Measurements from ENCODE around the gene IAPP.

Gene IAPP

GRCh38 chr12:21330682-21331253 lies 41.9 kb upstream of the IAPP start:
- no peak overlapping the region for H2BK5ac ChIP-seq (ENCODE audit: low read length)
- no peaks in the 10 kb centered on the region for H3K36me3 ChIP-seq (replicated peaks in 1 of 2; ENCODE audit: control insufficient read depth in 2 of 2, insufficient read depth in 2 of 2, low read length in 2 of 2)
- no peaks in the 10 kb centered on the region for H3K79me1 ChIP-seq (ENCODE audit: low read depth, low read length)
- H3K14ac ChIP-seq (ENCODE audit: low read length), result no peak overlapping the region
- WGBS, 2 donors (ENCODE audit: extremely low coverage in 2 of 2, insufficient read length in 2 of 2, insufficient replicate concordance in 1 of 2), result no CpG with 5 or more reads among the region's 1 CpG
- H3K4me2 ChIP-seq (ENCODE audit: insufficient read depth, low read length, poor library complexity, severe bottlenecking), result no peak overlapping the region
- no peak overlapping the region for H3K4ac ChIP-seq (ENCODE audit: low read length)
- no peak overlapping the region for H2BK12ac ChIP-seq (ENCODE audit: low read length)
- peaks cover 4 to 10% of the 10 kb centered on the region in 2 donors for H3K9me3 ChIP-seq (replicated peaks in 1 of 2; ENCODE audit: control insufficient read depth in 2 of 2, insufficient read depth in 1 of 2, low read depth in 1 of 2, low read length in 2 of 2)
- no peak overlapping the region for H3K9ac ChIP-seq (ENCODE audit: low read depth, low read length, poor library complexity)
- H3K27ac ChIP-seq (replicated peaks; ENCODE audit: low read length), result no peak overlapping the region
- no peak overlapping the region for H3K4me3 ChIP-seq (ENCODE audit: low read length in 2 of 2)
- no peak overlapping the region for H4K8ac ChIP-seq (ENCODE audit: low read depth, low read length)
- peaks cover 0 to 2% (median 0%) of the 10 kb centered on the region in 3 experiments for H3K27me3 ChIP-seq (ENCODE audit: control insufficient read depth in 3 of 3, insufficient read depth in 3 of 3, low read depth in 1 of 3, low read length in 3 of 3)
- no peak overlapping the region for H2AK5ac ChIP-seq (ENCODE audit: low read depth, low read length)
- H3K18ac ChIP-seq (ENCODE audit: low read length), result no peak overlapping the region
- no peak overlapping the region for H3K23ac ChIP-seq (ENCODE audit: low read depth, low read length, poor library complexity)
- no peak overlapping the region for H2BK120ac ChIP-seq (ENCODE audit: low read depth, low read length)
- peak; percentile 40 for DNase-seq (ENCODE audit: low spot score)
- no peak overlapping the region for H2AFZ ChIP-seq (ENCODE audit: low read length)
- H4K91ac ChIP-seq (ENCODE audit: low read depth, low read length, poor library complexity), result no peak overlapping the region
- H3K4me1 ChIP-seq (ENCODE audit: control insufficient read depth in 2 of 2, insufficient read depth in 1 of 2, low read depth in 1 of 2, low read length in 2 of 2), result no peaks in the 10 kb centered on the region
- no peak overlapping the region for H2BK15ac ChIP-seq (ENCODE audit: low read length)

- Histone ChIP-seq H3K79me1 (ENCODE audit: low read depth, low read length) (no peaks in the 10 kb centered on the region), H4K91ac (ENCODE audit: low read depth, low read length, poor library complexity) (no peak within 1 kb of the TSS), H3K14ac (ENCODE audit: low read length) (no peak within 1 kb of the TSS), H2AK5ac (ENCODE audit: low read depth, low read length) (no peak within 1 kb of the TSS), H2BK5ac (ENCODE audit: low read length) (no peak within 1 kb of the TSS), H4K8ac (ENCODE audit: low read depth, low read length) (no peak within 1 kb of the TSS), H2BK120ac (ENCODE audit: low read depth, low read length) (no peak within 1 kb of the TSS), H2BK12ac (ENCODE audit: low read length) (no peak within 1 kb of the TSS), H3K9ac (ENCODE audit: low read depth, low read length, poor library complexity) (no peak within 1 kb of the TSS), H3K36me3 (replicated peaks in 1 of 2; ENCODE audit: control insufficient read depth in 2 of 2, insufficient read depth in 2 of 2, low read length in 2 of 2) (no peaks in the 10 kb centered on the region), H3K4me1 (ENCODE audit: control insufficient read depth in 2 of 2, insufficient read depth in 1 of 2, low read depth in 1 of 2, low read length in 2 of 2) (no peaks in the 10 kb centered on the region), H3K4me2 (ENCODE audit: insufficient read depth, low read length, poor library complexity, severe bottlenecking) (no peak within 1 kb of the TSS), H2AFZ (ENCODE audit: low read length) (no peak within 1 kb of the TSS), H3K27ac (replicated peaks; ENCODE audit: low read length) (no peak within 1 kb of the TSS), H3K18ac (ENCODE audit: low read length) (no peak within 1 kb of the TSS), H3K4ac (ENCODE audit: low read length) (no peak within 1 kb of the TSS), H3K23ac (ENCODE audit: low read depth, low read length, poor library complexity) (no peak within 1 kb of the TSS), H2BK15ac (ENCODE audit: low read length) (no peak within 1 kb of the TSS), H3K9me3 (replicated peaks in 1 of 2; ENCODE audit: control insufficient read depth in 2 of 2, insufficient read depth in 1 of 2, low read depth in 1 of 2, low read length in 2 of 2) (peaks cover 1 to 10% of the 10 kb centered on the region in 2 donors), H3K4me3 (ENCODE audit: low read length in 2 of 2) (no peak within 1 kb of the TSS), H3K27me3 (ENCODE audit: control insufficient read depth in 3 of 3, insufficient read depth in 3 of 3, low read depth in 1 of 3, low read length in 3 of 3) (peaks cover 0 to 2% (median 0%) of the 10 kb centered on the region in 3 experiments)
- DNase-seq (ENCODE audit: low spot score), result no peak
- no CpG with 5 or more reads among the region's 3 CpGs for WGBS, 2 donors (ENCODE audit: extremely low coverage in 2 of 2, insufficient read length in 2 of 2, insufficient replicate concordance in 1 of 2)
These were observed 37.9 kb upstream of the IAPP start, which contains the start of gene SLCO1A2 for GRCh38 chr12:21334771-21335325. SLCO1A2 (minus strand) TSS chr12:21334917; CDS start chr12:21334647, 270 bp downstream.

GRCh38 chr12:21336656-21337055 lies 36.0 kb upstream of the IAPP start:
- Histone ChIP-seq H3K36me3 (replicated peaks in 1 of 2; ENCODE audit: control insufficient read depth in 2 of 2, insufficient read depth in 2 of 2, low read length in 2 of 2) (no peaks in the 10 kb centered on the region), H4K91ac (ENCODE audit: low read depth, low read length, poor library complexity) (no peak overlapping the region), H2AFZ (ENCODE audit: low read length) (no peak overlapping the region), H3K18ac (ENCODE audit: low read length) (no peak overlapping the region), H2AK5ac (ENCODE audit: low read depth, low read length) (no peak overlapping the region), H4K8ac (ENCODE audit: low read depth, low read length) (no peak overlapping the region), H3K4ac (ENCODE audit: low read length) (no peak overlapping the region), H2BK12ac (ENCODE audit: low read length) (no peak overlapping the region), H3K79me1 (ENCODE audit: low read depth, low read length) (no peaks in the 10 kb centered on the region), H2BK15ac (ENCODE audit: low read length) (no peak overlapping the region), H3K4me2 (ENCODE audit: insufficient read depth, low read length, poor library complexity, severe bottlenecking) (no peak overlapping the region), H3K14ac (ENCODE audit: low read length) (no peak overlapping the region), H3K4me1 (ENCODE audit: control insufficient read depth in 2 of 2, insufficient read depth in 1 of 2, low read depth in 1 of 2, low read length in 2 of 2) (no peaks in the 10 kb centered on the region), H3K9me3 (replicated peaks in 1 of 2; ENCODE audit: control insufficient read depth in 2 of 2, insufficient read depth in 1 of 2, low read depth in 1 of 2, low read length in 2 of 2) (no peaks in the 10 kb centered on the region), H2BK120ac (ENCODE audit: low read depth, low read length) (no peak overlapping the region), H3K27ac (replicated peaks; ENCODE audit: low read length) (no peak overlapping the region), H2BK5ac (ENCODE audit: low read length) (no peak overlapping the region), H3K27me3 (ENCODE audit: control insufficient read depth in 3 of 3, insufficient read depth in 3 of 3, low read depth in 1 of 3, low read length in 3 of 3) (peaks cover 0 to 2% (median 0%) of the 10 kb centered on the region in 3 experiments), H3K4me3 (ENCODE audit: low read length in 2 of 2) (no peak overlapping the region), H3K9ac (ENCODE audit: low read depth, low read length, poor library complexity) (no peak overlapping the region), H3K23ac (ENCODE audit: low read depth, low read length, poor library complexity) (no peak overlapping the region)
- DNase-seq (ENCODE audit: low spot score), result no peak
- no CpG with 5 or more reads among the region's 5 CpGs for WGBS, 2 donors (ENCODE audit: extremely low coverage in 2 of 2, insufficient read length in 2 of 2, insufficient replicate concordance in 1 of 2)

GRCh38 chr12:21337453-21337852 lies 35.2 kb upstream of the IAPP start:
- Histone ChIP-seq H3K9ac (ENCODE audit: low read depth, low read length, poor library complexity) (no peak overlapping the region), H3K79me1 (ENCODE audit: low read depth, low read length) (no peaks in the 10 kb centered on the region), H4K91ac (ENCODE audit: low read depth, low read length, poor library complexity) (no peak overlapping the region), H2AK5ac (ENCODE audit: low read depth, low read length) (no peak overlapping the region), H4K8ac (ENCODE audit: low read depth, low read length) (no peak overlapping the region), H3K18ac (ENCODE audit: low read length) (no peak overlapping the region), H3K36me3 (replicated peaks in 1 of 2; ENCODE audit: control insufficient read depth in 2 of 2, insufficient read depth in 2 of 2, low read length in 2 of 2) (no peaks in the 10 kb centered on the region), H2BK12ac (ENCODE audit: low read length) (no peak overlapping the region), H3K4me1 (ENCODE audit: control insufficient read depth in 2 of 2, insufficient read depth in 1 of 2, low read depth in 1 of 2, low read length in 2 of 2) (no peaks in the 10 kb centered on the region), H3K23ac (ENCODE audit: low read depth, low read length, poor library complexity) (no peak overlapping the region), H3K4ac (ENCODE audit: low read length) (no peak overlapping the region), H2BK5ac (ENCODE audit: low read length) (no peak overlapping the region), H3K4me3 (ENCODE audit: low read length in 2 of 2) (no peak overlapping the region), H2AFZ (ENCODE audit: low read length) (no peak overlapping the region), H3K27ac (replicated peaks; ENCODE audit: low read length) (no peak overlapping the region), H3K9me3 (replicated peaks in 1 of 2; ENCODE audit: control insufficient read depth in 2 of 2, insufficient read depth in 1 of 2, low read depth in 1 of 2, low read length in 2 of 2) (no peaks in the 10 kb centered on the region), H2BK15ac (ENCODE audit: low read length) (no peak overlapping the region), H3K4me2 (ENCODE audit: insufficient read depth, low read length, poor library complexity, severe bottlenecking) (no peak overlapping the region), H3K27me3 (ENCODE audit: control insufficient read depth in 3 of 3, insufficient read depth in 3 of 3, low read depth in 1 of 3, low read length in 3 of 3) (peaks cover 0 to 2% (median 0%) of the 10 kb centered on the region in 3 experiments), H2BK120ac (ENCODE audit: low read depth, low read length) (no peak overlapping the region), H3K14ac (ENCODE audit: low read length) (no peak overlapping the region)
- DNase-seq (ENCODE audit: low spot score), result no peak
